ENCODE results near the gene SLC15A3.

DNA sequence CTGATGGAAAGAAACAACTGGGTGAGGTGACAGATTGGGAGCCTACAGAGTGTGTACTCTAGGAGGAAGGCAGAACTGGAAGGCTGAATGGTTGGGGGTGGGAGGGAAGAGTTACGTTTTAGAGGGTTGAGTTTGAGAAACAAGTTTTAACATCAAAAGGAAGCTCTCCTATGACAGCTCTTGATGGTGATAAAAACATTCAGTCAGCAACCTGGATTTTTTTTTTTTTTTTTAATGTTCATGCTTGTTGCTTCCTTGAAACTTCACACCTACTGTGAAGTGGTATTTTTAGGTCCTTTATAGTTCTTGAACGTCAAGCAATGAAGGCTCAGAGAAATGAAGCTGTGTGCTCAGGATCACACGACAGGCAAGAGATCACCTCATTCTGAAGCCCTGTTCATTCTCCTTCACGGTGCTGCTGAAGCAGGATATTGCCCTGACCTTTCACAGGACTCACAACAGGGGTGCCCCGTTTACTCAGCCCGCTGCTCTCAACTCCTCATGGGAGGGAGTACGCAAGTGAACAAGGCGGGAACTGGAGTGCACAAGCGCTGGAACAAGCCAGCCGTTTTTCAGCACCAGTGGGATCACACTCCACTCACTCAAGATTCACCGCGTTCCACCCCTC is 39.6 kb downstream of the SLC15A3 start:
- TF ChIP-seq, protein P1, sequence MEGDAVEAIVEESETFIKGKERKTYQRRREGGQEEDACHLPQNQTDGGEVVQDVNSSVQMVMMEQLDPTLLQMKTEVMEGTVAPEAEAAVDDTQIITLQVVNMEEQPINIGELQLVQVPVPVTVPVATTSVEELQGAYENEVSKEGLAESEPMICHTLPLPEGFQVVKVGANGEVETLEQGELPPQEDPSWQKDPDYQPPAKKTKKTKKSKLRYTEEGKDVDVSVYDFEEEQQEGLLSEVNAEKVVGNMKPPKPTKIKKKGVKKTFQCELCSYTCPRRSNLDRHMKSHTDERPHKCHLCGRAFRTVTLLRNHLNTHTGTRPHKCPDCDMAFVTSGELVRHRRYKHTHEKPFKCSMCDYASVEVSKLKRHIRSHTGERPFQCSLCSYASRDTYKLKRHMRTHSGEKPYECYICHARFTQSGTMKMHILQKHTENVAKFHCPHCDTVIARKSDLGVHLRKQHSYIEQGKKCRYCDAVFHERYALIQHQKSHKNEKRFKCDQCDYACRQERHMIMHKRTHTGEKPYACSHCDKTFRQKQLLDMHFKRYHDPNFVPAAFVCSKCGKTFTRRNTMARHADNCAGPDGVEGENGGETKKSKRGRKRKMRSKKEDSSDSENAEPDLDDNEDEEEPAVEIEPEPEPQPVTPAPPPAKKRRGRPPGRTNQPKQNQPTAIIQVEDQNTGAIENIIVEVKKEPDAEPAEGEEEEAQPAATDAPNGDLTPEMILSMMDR (conservative IDR thresholded peaks at IDR 0.05; ENCODE audit: low read depth in 2 of 2) = no peak
- TF ChIP-seq STAT1 (IDR thresholded peaks at IDR 0.05; ENCODE audit: unreplicated experiment) = no peak
- TF ChIP-seq, protein P2, sequence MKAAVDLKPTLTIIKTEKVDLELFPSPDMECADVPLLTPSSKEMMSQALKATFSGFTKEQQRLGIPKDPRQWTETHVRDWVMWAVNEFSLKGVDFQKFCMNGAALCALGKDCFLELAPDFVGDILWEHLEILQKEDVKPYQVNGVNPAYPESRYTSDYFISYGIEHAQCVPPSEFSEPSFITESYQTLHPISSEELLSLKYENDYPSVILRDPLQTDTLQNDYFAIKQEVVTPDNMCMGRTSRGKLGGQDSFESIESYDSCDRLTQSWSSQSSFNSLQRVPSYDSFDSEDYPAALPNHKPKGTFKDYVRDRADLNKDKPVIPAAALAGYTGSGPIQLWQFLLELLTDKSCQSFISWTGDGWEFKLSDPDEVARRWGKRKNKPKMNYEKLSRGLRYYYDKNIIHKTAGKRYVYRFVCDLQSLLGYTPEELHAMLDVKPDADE (IDR thresholded peaks at IDR 0.05) = no peak
